HG03039 (cell line): Measurements from ENCODE around the gene CAT.

Source experiments
- ATAC-seq: cut with Tn5 transposase; IDR thresholded peaks from one replicate; pipeline ENCODE4 v1.9.1; 2021; ENCODE audit warnings: mild to moderate bottlenecking, moderate library complexity; ENCODE audit not compliant: unreplicated experiment

The CAT gene

DNA sequence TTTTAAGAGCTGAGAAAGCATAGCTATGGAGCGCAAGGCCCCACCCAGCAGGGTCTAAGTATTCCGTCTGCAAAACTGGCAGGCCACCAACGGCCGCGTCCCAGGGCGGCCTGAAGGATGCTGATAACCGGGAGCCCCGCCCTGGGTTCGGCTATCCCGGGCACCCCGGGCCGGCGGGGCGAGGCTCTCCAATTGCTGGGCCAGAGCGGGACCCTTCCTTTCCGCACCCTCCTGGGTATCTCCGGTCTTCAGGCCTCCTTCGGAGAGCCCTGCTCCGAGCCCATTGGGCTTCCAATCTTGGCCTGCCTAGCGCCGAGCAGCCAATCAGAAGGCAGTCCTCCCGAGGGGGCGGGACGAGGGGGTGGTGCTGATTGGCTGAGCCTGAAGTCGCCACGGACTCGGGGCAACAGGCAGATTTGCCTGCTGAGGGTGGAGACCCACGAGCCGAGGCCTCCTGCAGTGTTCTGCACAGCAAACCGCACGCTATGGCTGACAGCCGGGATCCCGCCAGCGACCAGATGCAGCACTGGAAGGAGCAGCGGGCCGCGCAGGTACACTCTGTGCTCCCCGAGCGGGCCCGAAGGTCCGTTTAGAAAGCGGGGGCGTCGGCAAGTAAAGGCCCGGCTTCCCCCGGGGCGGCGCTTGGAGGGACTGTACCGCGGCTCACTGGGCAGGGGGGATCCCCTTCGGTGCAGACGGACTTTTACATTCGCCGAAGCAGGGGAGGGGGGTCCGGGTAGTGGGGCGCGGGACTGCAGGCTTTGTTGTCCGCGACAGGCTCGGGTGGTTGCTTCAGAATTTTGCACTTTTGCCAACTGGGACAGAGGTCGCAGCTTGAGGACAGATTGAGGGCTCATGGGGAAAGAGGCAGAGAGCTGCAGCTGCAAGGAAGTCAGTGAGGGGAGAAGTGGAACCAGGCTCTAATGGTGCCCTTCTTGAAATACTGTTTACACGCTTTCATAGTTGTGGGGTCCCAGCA, at the start of gene CAT:
TSS of gene CAT (plus strand) at position 406 of the 979 bp plus-strand sequence. CDS start at position 486, 80 bp downstream.
- ATAC-seq: peak; percentile 99

DNA sequence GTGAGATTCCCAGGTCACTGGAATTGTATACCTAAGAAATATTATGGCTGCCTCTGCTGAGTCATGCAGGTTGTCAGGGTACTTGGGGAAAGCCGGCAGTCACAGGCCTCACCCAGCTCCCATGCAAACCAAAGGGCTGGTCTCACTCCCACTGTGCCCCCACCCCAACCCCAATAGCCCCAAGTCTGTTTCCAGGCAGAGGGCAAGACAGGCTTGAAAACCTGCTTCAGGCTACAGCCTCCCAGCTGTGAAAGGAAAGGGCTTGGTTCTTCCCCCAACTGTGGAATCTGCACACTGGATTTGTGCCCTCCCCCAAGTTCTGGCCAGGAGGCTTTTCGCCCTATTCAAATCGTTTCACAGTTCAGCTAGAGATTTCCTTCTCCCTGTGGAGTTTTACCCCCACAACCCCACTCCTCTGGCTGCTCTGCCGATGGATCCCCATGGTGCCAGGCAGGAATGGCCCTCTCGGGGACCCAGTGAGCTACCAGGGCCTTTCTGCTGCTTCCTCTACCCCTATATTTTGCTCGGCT, 43.9 kb upstream of the CAT start:
- no peak for ATAC-seq

DNA sequence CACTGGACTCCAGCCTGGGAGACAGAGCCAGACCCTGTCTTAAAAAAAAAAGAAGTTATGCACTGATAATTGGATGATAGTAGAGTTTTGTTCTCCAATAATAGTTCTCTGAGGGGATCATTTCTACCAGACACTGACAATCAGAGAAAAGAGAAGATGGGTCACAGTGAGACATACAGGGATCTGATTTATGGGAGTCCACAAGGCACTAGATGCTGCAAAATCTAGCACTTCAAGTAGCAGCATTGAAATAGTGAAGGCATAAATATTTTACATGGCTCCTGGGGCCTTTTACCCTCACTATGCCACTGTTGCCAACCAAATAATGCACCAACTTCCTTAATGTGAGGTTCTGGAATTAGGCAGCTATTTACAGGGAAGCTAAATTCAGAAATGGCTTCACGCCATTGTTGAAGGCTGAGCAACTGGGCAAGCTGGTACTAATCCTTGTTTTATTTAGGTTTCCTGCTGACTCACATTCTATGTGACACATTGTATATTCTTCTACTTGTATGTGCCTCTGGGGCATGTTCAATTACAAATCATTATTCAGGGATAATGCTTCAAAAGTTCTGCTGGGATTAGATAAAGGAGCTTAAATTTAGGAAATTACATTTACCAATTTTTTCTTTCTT, 42.7 kb upstream of the CAT start:
- no peak for ATAC-seq

DNA sequence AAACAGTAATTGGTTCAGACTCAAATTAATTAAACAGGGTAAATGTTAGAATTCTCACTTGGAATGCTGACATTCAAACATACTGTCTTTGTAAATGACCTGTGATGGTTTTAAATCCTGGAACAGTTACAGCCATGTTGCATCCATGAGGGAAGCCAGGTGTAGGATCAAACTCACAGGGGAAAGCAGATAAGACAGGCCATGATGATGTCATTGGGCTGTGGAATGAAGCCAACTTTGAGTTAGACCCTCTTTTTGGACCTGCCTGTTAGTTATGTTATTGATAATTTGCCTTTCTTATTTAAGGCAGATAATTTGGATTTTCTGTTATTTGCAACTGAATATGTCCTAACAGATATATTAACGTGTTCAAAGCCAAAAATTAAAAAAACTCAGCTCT, 41.6 kb upstream of the CAT start:
- ATAC-seq: no peak

DNA sequence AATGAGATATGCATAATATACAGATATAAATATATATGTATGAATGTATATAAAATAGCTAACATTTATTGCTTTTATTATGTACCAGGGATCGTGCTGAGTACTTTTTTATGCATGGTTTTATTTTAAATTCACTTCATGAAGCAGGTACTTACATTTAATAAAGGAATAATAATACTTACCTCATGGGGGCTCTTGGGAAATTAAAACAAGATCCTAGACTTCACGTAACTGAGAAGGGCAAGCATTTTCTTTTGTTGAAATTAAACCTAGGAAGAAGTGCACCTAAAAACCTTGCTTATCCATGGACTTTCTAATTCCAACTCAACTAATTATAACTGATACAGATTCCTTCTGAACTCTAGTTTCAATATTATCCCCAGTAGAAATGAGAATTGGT, 40.9 kb upstream of the CAT start:
- ATAC-seq: no peak

DNA sequence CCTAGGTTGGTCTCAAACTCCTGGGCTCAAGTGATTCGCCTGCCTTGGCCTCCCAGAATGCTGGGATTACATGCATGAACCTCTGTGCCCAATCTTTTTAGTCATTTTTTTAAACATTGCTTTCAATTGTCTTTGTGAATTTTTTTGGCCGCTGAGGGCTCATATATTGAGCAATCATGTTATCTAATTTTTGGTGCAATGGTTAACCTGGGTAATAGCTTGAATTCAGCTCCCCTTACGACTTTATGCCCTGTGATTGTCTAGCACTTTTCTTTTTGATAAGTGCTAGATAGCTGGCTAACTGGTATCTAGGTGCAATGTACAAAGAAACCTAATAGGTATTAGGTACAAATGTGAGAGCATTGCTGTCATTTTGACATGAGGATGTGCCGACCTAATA, 35.3 kb upstream of the CAT start:
- no peak for ATAC-seq

DNA sequence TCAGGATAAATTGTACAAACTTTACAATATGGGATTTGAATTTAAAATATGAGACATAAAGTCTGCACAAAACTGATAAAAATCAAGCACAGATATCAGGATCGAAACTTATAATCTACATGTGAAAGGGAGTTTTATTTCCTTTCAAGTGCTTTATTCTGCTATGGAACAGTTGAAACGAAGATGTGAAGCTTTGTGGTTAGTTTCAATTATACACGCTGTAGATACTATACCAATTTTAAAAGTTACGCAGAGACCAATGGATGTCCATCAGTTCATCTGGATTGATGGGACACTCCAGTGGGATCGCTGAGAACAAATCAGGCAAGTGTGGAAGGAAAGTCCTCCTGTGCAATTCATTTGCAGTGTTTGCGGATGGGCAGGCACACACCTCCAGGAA, 34.5 kb upstream of the CAT start:
- ATAC-seq: no peak

DNA sequence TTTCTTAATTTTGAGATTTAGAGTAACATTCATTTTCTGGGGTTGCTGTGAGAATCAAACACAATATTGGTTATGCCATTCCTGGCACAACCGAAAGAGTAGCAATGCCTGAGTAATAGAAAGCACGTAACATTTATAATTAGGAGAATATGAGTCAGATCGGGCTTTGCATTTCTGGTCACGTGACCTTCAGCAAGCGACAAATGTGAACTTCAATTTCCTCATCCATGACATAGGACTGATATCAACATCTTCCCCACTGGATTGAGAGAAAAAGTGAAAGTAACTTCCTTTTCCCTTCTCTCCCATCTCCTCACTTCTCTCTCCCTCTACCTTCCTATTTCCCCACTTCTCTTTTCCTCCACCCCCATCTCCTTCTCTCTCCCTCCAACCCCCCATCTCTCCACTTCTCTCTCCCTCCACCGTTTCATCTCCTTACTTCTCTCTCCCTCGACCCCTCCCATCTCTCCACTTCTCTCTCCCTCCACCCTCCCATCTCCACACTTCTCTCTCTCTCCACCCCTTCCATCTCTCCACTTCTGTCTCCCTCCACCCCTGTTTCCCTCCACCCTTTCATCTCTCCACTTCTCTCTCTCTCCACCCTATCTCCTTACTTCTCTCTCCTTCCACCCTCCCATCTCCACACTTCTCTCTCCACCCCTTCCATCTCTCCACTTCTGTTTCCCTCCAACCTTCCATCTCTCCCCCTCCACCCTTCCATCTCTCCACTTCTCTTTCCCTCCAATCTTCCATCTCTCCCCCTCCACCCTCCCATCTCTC, 33.5 kb upstream of the CAT start:
- ATAC-seq: no peak

DNA sequence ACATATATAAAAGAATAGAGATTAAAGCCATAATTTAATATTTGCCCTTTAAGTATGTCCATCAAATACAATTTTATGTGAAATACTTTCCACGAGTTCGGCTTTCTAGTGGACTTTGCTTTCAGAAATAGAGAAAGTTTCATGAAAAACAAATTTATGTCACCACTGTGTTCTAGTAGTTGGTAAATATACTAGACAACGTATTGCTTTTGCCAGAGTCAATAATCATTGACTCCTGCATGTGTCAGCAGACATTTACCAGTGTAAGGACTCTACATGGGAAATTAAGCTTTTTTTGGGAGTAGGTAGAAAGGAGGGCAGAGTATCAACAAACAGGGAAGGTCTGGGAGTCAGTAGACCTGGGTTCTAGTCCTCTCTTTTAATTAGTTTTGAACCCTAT, 32.3 kb upstream of the CAT start:
- ATAC-seq: no peak

DNA sequence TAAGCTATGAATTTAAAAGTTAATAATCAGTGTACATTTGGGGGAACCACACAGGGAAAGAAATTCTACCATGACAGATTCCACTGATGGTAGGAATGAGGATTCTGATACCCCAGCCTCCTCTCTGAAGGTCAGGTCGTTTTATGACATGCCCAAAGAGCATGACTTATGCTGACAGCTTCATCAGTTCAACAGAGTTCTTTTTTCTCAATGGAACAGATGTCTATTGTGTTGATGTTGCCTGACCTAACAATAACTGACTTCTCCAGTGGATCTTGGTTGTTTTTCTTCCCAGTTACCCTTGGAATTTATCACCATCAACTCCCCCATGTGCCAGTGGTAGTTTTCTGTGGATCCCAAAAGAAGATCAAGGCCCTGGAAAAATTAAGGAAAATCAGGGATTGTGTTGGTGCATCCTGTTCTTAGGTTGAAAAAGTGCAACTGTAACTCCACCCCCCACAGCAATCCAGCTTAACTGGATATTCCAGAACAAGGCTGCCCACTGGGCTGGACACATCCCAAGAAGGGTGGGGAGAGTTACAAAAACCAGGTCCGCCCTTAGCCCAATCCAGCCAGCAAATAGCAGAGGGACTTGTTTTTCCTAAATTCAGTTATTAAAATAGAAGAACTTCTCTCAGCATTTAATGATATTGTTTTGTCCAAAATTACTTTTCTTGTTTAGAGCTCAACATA, 31.5 kb upstream of the CAT start:
- no peak for ATAC-seq

DNA sequence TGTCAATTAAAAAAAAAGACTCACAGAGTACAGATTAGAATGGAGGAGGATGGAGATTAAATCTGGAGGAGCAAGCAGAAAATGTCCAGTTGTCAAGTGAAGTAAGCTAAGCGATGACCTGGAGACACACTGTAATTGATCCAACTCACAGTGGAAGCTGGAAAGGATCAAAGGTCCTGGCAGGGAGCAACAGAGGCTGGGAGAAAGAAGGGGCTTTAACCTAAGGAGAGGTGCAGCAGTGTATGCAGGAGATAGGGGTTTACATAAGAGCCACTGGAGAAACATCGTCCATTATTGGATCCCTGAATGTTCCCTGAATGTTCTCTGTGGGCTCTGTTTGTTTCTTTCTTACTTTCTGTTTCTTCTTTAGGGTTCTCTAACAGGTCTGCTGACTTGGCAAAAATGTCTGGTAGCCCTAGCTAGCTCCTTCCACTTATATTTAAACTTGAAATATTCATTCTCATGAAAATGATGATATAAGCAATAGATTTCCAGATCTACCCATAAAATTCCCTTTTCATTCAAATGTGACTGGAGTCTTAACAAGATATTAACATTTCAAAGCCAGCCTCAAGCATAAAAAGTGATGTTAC, 30.1 kb upstream of the CAT start:
- no peak for ATAC-seq

DNA sequence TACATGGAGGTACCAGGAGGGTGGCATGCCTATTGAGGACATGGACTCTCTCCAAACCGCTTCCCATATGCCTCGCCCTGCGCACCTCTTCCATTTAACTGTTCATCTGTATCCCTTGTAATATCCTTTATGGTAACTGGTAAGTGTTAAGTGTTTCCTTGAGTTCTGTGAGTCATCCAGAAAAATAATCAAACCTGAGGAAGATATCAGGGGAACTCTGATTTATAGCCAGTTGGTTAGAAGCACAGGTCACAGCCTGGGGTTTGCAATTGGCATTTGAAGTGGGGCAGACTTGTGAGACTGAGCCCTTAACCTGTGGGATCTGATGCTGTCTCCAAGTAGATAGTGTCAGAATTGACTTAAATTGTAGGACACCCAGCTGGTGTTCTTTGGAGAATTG, 27.6 kb upstream of the CAT start:
- no peak for ATAC-seq

DNA sequence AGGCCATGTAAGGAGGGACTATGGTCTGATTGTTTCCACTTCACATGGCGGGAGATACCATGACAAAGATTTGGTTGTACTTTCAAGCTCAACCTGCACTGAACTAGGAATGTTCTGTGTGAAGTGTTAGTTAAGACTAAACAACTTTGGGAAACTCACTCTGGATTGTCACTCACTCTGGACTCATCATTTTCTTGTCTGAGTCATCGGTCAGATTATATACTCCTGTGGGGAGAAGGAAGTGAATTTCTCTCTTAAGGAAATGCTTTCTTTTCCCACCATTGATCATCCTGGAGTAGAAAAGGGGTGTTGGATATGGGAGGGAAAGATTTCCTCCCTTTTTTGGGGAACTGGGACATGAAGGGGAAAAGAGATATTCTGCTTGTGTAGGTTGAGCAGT, 26.9 kb upstream of the CAT start:
- no peak for ATAC-seq

DNA sequence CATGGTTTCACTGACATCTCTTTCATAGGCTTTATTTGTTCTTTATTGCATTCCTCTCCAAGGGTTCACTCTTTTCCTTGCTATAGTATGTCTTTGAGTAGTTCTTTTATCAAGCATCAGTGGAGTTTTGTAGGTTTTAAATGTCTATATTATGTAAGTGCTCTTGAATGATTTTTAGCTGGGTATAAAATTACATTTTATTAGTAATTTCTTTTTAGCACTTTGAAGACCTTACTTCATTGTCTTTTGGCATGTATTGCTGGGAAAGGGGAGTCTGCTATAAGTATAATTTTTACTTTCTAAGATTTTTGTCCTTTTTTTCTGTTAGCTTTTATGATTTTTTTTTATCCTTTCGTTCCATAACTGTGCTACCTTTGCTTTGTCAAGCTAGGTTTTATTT, 25.5 kb upstream of the CAT start:
- ATAC-seq: no peak

DNA sequence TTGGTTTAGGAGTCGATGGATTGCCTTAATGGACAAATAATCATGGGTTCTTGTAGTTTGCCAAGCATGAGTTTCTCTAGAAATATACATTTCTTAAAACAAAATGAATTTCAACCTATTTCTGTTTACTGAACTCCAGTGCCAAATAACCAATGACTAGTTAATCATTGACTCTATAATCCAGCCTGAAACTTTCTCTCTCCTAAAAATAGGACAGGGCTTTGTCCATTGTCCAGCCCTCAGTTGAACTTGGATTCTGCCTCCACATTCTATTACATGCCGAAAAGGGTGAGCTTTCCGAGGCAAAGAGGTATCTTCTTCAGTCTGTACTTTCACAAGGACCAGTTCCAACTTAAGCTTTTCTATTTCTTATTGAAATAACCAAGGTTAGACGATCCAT, 23.2 kb upstream of the CAT start:
- ATAC-seq: no peak

DNA sequence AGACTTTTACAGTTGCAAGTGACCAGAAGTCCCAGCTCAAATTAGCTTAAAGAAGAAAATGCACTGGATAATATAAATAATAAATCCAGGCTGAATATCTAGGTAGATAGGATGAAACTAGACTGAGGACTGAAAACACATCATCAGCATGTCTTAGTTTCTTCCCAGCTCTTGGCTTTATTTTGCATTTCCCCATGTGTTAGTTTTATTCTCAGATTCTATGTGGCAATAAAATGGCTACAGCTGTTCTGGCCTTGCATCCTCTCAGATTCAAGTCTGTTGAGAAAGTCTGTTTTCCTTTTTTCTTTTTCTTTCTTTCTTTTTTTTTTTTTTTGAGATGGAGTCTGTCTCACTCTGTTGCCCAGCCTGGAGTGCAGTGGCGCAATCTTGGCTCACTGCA, 22.6 kb upstream of the CAT start:
- ATAC-seq: no peak

DNA sequence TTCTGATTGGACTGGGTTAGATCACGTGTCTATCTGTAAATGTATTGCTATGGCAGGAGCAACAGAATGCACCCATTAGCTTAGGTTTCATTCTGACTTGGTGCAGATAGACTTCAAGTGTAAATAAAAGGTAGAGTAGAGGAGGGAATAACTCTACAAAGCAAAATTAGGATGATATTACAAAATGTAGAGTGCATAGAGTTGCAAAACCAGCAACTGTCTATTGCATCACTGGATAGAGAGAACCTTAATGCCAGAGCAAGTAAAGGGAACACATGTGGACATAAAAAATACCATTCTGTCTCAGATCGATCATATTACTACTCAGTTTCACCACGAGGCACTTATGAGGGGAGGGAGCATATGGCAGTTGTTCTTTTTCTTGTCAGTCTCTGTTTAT, 22.0 kb upstream of the CAT start:
- no peak for ATAC-seq

DNA sequence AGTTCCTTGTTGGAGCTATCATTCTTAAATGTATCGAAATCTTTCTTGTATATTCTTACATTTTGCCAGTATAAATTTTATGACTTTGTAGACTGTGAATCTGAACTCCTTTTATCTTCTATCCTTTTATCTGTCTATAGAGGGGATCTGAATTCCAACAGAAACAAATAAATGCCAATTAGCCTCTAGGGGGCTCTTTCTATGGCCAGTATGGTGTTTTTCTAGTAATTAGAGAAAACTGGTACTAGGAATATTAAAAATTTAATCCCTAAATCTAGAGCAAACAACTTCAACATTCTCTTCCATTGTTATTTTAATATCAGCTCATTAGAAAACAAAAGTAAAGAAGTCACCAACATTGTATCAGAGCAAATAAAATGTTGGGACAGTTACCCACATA, 21.5 kb upstream of the CAT start:
- ATAC-seq: no peak

DNA sequence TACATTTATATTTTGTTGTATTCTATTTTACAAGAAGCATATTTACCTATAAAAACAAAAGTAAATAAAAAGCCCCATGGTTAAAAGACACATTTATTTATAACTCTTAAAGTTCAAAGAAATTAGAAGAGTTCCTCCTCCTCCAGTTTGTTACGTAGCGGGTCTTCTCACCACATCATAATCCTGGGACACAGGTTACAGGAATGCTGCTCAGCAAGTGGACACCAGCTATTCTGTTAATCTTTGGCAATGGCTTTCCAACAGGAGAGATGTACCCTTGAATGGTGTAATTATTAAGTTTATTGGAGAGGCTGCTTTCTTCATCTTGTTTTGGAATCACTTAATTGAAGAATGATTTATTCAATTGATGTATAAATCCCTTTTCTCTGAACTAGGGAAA, 19.6 kb upstream of the CAT start:
- ATAC-seq: no peak

DNA sequence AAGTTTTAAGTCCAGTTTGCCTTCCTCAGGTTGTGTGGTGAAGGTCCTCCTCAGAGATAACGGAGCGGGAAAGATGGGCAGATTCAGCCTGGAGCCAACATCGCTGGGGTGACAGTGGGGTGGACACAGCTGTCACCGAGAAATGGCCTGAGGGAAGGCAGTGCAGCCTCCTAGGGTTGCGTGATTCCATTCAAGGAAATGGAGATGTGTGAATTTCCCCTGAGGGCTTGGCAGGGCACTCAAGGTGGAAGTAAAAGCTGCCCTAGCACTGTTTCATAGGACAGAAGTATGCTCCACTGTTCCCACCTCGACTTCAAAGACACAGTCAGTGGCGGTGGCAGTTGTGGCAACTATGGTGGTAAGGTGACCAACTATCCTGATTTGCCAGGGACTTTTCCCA, 15.4 kb upstream of the CAT start:
- no peak for ATAC-seq
